Activated CD4-positive, alpha-beta memory T cell treated with anti-CD3 and anti-CD28 coated beads, Interleukin-2, amount 10 ng/mL, durations not matched to agents 7 days and 5 days (primary cell): Measurements from ENCODE around the gene TRIM44. TPM values are rescaled to one million over a fixed set of nuclear protein-coding genes. Genes with fewer than 3 reads are reported as not detected.

Experiments used
- CTCF ChIA-PET: fragments of 350-600 bp; sonication (Branson Sonifier 250); formaldehyde crosslinking; loops from one replicate; lab custom pipeline; 2021; ENCODE audit warnings: antibody characterized with exemption, inconsistent platforms; lab: Charles Lee
- POLR2A ChIA-PET: fragments of 350-600 bp; sonication (Branson Sonifier 250); formaldehyde crosslinking; loops from one replicate; lab custom pipeline; 2021; ENCODE audit warnings: antibody characterized with exemption; lab: Charles Lee
- DNase-seq: peaks from one replicate; pipeline ENCODE4 v3.0.0-alpha.2; 2020
- H3K27ac Mint-ChIP-seq: one replicate; pipeline ENCODE4 v1.8.0; 2021; ENCODE audit warnings: mild to moderate bottlenecking, mixed read lengths
- H3K27me3 Mint-ChIP-seq: one replicate; pipeline ENCODE4 v1.8.0; 2021; ENCODE audit warnings: mixed read lengths
- H3K36me3 Mint-ChIP-seq: one replicate; pipeline ENCODE4 v1.8.0; 2021; ENCODE audit warnings: low read depth, mixed read lengths
- H3K4me1 Mint-ChIP-seq: one replicate; pipeline ENCODE4 v1.8.0; 2021; ENCODE audit warnings: mixed read lengths
- H3K4me3 Mint-ChIP-seq: one replicate; pipeline ENCODE4 v1.8.0; 2021; ENCODE audit warnings: mild to moderate bottlenecking, mixed read lengths
- H3K9me3 Mint-ChIP-seq: one replicate; pipeline ENCODE4 v1.8.0; 2021; ENCODE audit warnings: mixed read lengths
- total RNA-seq, 2 experiments: library from RNA; stranded (reverse); gene quantifications; one replicate each; pipeline ENCODE4 v1.2.3, GENCODE V29; 2021

The TRIM44 gene
- total RNA-seq, 2 experiments from 2014 or later: 17.7 to 20.8 TPM

GRCh38 chr11:35785287-35786167, 123.0 kb downstream of the TRIM44 start:
- no peak for DNase-seq
- Mint-ChIP-seq H3K4me1 (peaks cover 16% of the 10 kb centered on the region), H3K27me3 (no peaks in the 10 kb centered on the region), H3K4me3 (no peak overlapping the region), H3K27ac (no peak overlapping the region), H3K9me3 (no peaks in the 10 kb centered on the region), H3K36me3 (no peaks in the 10 kb centered on the region)
- POLR2A ChIA-PET: no interaction called here
- CTCF ChIA-PET: interaction anchor here (1.1 kb wide), 1 partner anchor 36 kb away, joined by 3 read pairs; no protein-coding TSS in a partner anchor

DNA sequence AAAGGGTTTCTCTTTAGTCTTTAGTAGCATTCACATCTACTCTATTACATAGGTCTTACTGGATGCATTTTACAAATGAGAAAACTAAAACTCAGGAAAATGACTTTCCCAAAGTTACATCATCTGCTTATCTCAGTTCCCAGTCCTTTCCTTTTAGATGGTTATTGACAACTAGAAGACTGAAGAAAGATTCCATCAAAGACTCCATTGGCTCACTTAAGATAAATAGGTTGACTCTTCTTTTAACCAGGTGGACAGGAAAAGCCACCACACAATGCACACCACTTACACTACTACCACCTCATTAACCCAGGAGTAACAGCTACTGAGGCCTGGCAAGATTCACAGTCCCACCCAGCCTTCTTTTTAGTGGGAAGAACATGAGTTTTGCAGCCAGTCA, 123.6 kb downstream of the TRIM44 start:
- DNase-seq: no peak
- ChIA-PET POLR2A (no interaction called here), CTCF (interaction anchor here (1.1 kb wide), 1 partner anchor 35 kb away, joined by 3 read pairs; no protein-coding TSS in a partner anchor)
- H3K27me3 Mint-ChIP-seq: no peaks in the 10 kb centered on the region
- no peak overlapping the region for H3K4me3 Mint-ChIP-seq
- no peaks in the 10 kb centered on the region for H3K9me3 Mint-ChIP-seq
- no peak overlapping the region for H3K27ac Mint-ChIP-seq
- no peaks in the 10 kb centered on the region for H3K36me3 Mint-ChIP-seq
- peaks cover 16% of the 10 kb centered on the region for H3K4me1 Mint-ChIP-seq

DNA sequence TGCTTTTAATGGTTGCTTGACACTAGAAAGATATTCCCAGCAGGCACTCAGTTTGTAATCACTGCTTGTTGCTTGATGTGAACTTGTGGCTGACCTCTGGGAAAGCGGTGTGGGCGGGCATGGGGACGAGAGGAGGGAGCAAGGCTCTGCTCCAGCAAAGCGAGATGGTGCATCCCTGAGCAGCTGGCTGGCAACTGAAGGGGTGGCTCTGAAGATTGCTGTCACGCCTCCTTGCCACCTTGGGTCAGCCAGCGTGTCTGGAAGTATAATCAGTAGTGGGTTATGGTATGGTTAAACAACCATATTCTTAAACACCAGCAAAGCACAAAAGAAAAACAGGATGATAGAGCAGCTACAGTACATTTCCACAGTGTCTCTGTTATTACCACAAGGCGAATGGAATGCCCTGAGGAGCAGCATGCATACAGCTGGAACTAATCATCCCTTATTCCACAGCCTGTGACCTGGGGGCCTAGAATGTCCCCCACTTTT, 124.5 kb downstream of the TRIM44 start:
- no peak for DNase-seq
- H3K4me1 Mint-ChIP-seq: peaks cover 16% of the 10 kb centered on the region
- H3K27me3 Mint-ChIP-seq: no peaks in the 10 kb centered on the region
- no peak overlapping the region for H3K27ac Mint-ChIP-seq
- no peaks in the 10 kb centered on the region for H3K9me3 Mint-ChIP-seq
- ChIA-PET CTCF (no interaction called here), POLR2A (no interaction called here)
- H3K36me3 Mint-ChIP-seq: no peaks in the 10 kb centered on the region
- H3K4me3 Mint-ChIP-seq: no peak overlapping the region

DNA sequence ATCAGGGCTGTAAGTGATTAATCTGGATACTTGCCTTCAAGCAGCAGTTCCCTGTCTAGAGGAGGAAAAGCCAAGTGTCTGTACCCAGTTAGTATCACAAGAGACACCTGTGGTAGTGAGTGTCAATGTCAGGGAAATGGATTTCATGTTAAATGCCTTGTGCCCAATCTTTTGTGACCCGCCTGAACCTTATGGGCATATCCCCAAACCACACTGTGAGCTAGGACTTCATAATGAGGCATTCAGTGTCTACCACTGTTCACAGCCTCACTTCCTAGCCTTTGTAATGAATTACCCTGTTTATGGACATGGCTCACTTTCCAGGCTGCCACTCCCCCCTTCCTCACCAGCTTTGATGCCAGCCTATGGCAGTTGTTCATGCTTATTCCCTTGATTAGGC, 125.1 kb downstream of the TRIM44 start:
- no peaks in the 10 kb centered on the region for H3K36me3 Mint-ChIP-seq
- H3K4me3 Mint-ChIP-seq: no peak overlapping the region
- CTCF ChIA-PET: no interaction called here
- no peaks in the 10 kb centered on the region for H3K9me3 Mint-ChIP-seq
- no peak overlapping the region for H3K27ac Mint-ChIP-seq
- DNase-seq: no peak
- POLR2A ChIA-PET: no interaction called here
- H3K27me3 Mint-ChIP-seq: no peaks in the 10 kb centered on the region
- H3K4me1 Mint-ChIP-seq: peaks cover 16% of the 10 kb centered on the region

GRCh38 chr11:35791088-35791958, 128.7 kb downstream of the TRIM44 start:
- DNase-seq: no peak
- no peaks in the 10 kb centered on the region for H3K27me3 Mint-ChIP-seq
- CTCF ChIA-PET: interaction anchor here (2.0 kb wide), 1 partner anchor 31 kb away, joined by 6 read pairs; no protein-coding TSS in a partner anchor
- H3K27ac Mint-ChIP-seq: no peak overlapping the region
- no peaks in the 10 kb centered on the region for H3K36me3 Mint-ChIP-seq
- no peak overlapping the region for H3K4me3 Mint-ChIP-seq
- H3K4me1 Mint-ChIP-seq: peaks cover 2% of the 10 kb centered on the region
- POLR2A ChIA-PET: no interaction called here
- H3K9me3 Mint-ChIP-seq: no peaks in the 10 kb centered on the region

- DNase-seq: no peak
- Mint-ChIP-seq H3K4me1 (no peaks in the 10 kb centered on the region), H3K4me3 (no peak overlapping the region), H3K36me3 (no peaks in the 10 kb centered on the region), H3K9me3 (no peaks in the 10 kb centered on the region), H3K27me3 (no peaks in the 10 kb centered on the region), H3K27ac (no peak overlapping the region)
- CTCF ChIA-PET: interaction anchor here (0.5 to 2.0 kb wide), 2 partner anchors 30 to 52 kb away, joined by 4 to 6 read pairs; no protein-coding TSS in a partner anchor
- POLR2A ChIA-PET: no interaction called here
Measured at GRCh38 chr11:35792148-35792845, 129.7 kb downstream of the TRIM44 start.

DNA sequence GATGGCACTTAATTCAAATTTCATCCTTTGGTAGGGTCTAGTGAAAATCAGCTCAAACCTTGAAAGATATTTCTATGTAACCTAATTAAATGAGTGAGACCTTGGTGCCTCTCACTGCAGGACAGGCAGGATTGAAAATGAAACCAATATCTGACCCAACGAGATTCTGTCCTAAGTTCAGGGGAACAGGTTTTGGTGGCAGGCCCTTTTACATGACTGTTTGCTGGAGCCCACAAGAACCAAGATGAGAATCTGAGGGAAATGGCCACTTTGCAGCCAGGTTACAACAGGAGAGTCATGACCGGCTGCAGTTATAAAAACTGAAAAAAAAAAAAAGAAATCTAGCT, 130.2 kb downstream of the TRIM44 start:
- Mint-ChIP-seq H3K4me1 (no peaks in the 10 kb centered on the region), H3K36me3 (no peaks in the 10 kb centered on the region), H3K27ac (no peak overlapping the region), H3K27me3 (no peaks in the 10 kb centered on the region), H3K9me3 (no peaks in the 10 kb centered on the region), H3K4me3 (no peak overlapping the region)
- ChIA-PET CTCF (interaction anchor here (0.5 to 2.0 kb wide), 2 partner anchors 29 to 53 kb away, joined by 4 to 6 read pairs; no protein-coding TSS in a partner anchor), POLR2A (no interaction called here)
- DNase-seq: no peak

- H3K36me3 Mint-ChIP-seq: no peaks in the 10 kb centered on the region
- ChIA-PET CTCF (interaction anchor here (2.2 kb wide), 1 partner anchor 28 kb away, joined by 7 read pairs; no protein-coding TSS in a partner anchor), POLR2A (no interaction called here)
- no peaks in the 10 kb centered on the region for H3K4me1 Mint-ChIP-seq
- no peak for DNase-seq
- H3K4me3 Mint-ChIP-seq: no peak overlapping the region
- no peak overlapping the region for H3K27ac Mint-ChIP-seq
- H3K9me3 Mint-ChIP-seq: no peaks in the 10 kb centered on the region
- H3K27me3 Mint-ChIP-seq: no peaks in the 10 kb centered on the region
Measured at GRCh38 chr11:35794333-35794732, 131.8 kb downstream of the TRIM44 start.

DNA sequence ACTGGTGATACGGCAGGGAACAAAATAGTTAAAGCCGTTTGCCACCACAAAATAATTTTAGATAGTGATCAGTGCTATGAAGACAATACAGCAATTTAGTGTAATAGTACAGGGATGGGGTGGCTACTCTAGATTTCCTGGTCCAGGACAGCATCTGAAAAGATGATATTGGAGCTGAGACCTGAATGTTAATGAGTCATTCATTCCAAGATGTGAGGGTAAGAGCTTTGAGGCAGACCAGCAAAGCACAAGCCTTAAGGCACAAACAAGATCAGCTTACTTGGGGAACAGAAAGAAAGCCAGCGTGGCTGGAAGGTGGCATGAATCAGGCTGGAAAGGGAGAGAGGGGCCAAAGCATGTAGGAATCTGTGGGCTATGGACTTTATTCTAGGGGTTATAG, 132.3 kb downstream of the TRIM44 start:
- Mint-ChIP-seq H3K9me3 (no peaks in the 10 kb centered on the region), H3K4me3 (no peak overlapping the region), H3K27ac (no peak overlapping the region), H3K36me3 (no peaks in the 10 kb centered on the region), H3K27me3 (no peaks in the 10 kb centered on the region), H3K4me1 (no peaks in the 10 kb centered on the region)
- ChIA-PET CTCF (interaction anchor here (2.2 kb wide), 1 partner anchor 27 kb away, joined by 7 read pairs; no protein-coding TSS in a partner anchor), POLR2A (no interaction called here)
- no peak for DNase-seq

DNA sequence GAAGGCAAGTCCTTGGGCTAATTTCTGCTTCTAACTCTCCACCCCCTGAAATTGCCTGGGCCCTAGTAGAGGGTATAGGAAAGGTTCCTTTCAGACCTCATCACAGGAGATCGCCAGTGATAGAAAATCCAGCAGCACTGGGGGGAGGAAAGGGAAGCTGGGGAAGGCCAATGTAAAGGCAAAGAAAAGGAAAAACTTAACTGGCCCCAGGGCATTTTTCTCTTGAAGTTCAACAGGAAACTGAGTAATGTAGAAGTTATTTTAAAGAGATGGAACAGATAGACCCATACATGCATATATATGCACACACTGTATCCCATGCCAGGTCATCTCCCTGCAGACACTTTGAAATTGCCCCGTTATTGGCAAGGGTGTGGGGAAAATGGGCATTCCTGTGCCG, 134.0 kb downstream of the TRIM44 start:
- no peak for DNase-seq
- Mint-ChIP-seq H3K9me3 (no peaks in the 10 kb centered on the region), H3K4me3 (no peak overlapping the region), H3K4me1 (peaks cover 2% of the 10 kb centered on the region), H3K27ac (no peak overlapping the region), H3K27me3 (no peaks in the 10 kb centered on the region), H3K36me3 (no peaks in the 10 kb centered on the region)
- CTCF ChIA-PET: no interaction called here
- POLR2A ChIA-PET: no interaction called here

GRCh38 chr11:35798423-35798822, 135.8 kb downstream of the TRIM44 start:
- POLR2A ChIA-PET: no interaction called here
- Mint-ChIP-seq H3K36me3 (no peaks in the 10 kb centered on the region), H3K27ac (no peak overlapping the region), H3K27me3 (no peaks in the 10 kb centered on the region), H3K4me1 (peaks cover 2% of the 10 kb centered on the region), H3K9me3 (no peaks in the 10 kb centered on the region), H3K4me3 (no peak overlapping the region)
- CTCF ChIA-PET: interaction anchor here (1.7 kb wide), 1 partner anchor 33 kb away, joined by 3 read pairs; no protein-coding TSS in a partner anchor
- no peak for DNase-seq

DNA sequence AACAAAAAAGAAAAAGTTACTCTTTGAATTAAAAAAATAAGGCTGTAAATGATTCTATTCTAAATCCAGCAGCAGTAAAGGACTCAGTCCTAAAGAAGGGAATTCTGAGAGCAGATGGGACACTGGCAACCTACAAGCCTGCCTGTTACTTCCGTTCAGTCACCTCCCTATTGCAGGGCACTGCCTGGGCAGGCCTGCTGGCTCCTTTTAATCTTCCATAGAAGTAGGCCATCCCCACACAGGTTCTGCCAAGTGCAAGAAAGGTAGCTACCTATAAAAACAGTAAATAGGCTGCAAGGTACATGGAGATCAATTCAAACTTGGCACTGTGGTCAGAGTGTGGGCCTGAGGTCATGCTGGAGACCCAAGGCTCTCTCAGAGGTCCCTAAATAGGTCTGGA, 136.4 kb downstream of the TRIM44 start:
- Mint-ChIP-seq H3K4me1 (peaks cover 2% of the 10 kb centered on the region), H3K36me3 (no peaks in the 10 kb centered on the region), H3K27me3 (no peaks in the 10 kb centered on the region), H3K9me3 (no peaks in the 10 kb centered on the region), H3K4me3 (no peak overlapping the region), H3K27ac (no peak overlapping the region)
- no peak for DNase-seq
- ChIA-PET CTCF (interaction anchor here (1.1 to 3.2 kb wide), 3 partner anchors 9 to 33 kb away, joined by 3 to 15 read pairs (median 5); no protein-coding TSS in a partner anchor), POLR2A (no interaction called here)
